HepG2 (cell line): Measurements from ENCODE around the gene NUBP2. TPM values are rescaled to one million over a fixed set of nuclear protein-coding genes. Genes with fewer than 3 reads are reported as not detected.

Experiments
- CHCHD3 ChIP-seq: sonication (generic); formaldehyde crosslinking; IDR thresholded peaks from 2 replicates; pipeline ENCODE4 v1.8.0; 2022; ENCODE audit warnings: mild to moderate bottlenecking, missing genetic modification reagents, moderate library complexity
- GZF1 ChIP-seq: sonication (generic); formaldehyde crosslinking; IDR thresholded peaks from 2 replicates; pipeline ENCODE4 v1.5.1; 2020; ENCODE audit warnings: mild to moderate bottlenecking, missing genetic modification reagents
- HOXA5 ChIP-seq: sonication (generic); formaldehyde crosslinking; IDR thresholded peaks from 2 replicates; pipeline ENCODE4 v1.4.0; 2020; ENCODE audit warnings: missing genetic modification reagents
- JARID2 ChIP-seq: sonication (generic); formaldehyde crosslinking; IDR thresholded peaks from 2 replicates; pipeline ENCODE4 v1.8.1; 2023; ENCODE audit warnings: missing genetic modification reagents, inconsistent platforms; ENCODE audit not compliant: insufficient replicate concordance
- MAF1 ChIP-seq: sonication (generic); formaldehyde crosslinking; IDR thresholded peaks from 2 replicates; pipeline ENCODE4 v1.5.0; 2020; ENCODE audit warnings: missing genetic modification reagents, borderline replicate concordance
- MXI1 ChIP-seq: IDR thresholded peaks from 3 replicates; pipeline ENCODE4 v1.6.1; 2012; ENCODE audit warnings: low read depth, low read length, inconsistent platforms, borderline replicate concordance
- NFRKB ChIP-seq: fragments of 450-650 bp; IDR thresholded peaks from 2 replicates; pipeline ENCODE4 v1.6.1; 2017
- RXRB ChIP-seq: IDR thresholded peaks from 2 replicates; pipeline ENCODE4 v1.6.1; 2016; ENCODE audit warnings: borderline replicate concordance, missing genetic modification reagents, missing compliant biosample characterization
- SOX6 ChIP-seq, 2 experiments: fragments of 450-650 bp in 1 of 2; sonication (generic) in 1 of 2; formaldehyde crosslinking in 1 of 2; IDR thresholded peaks; 2 replicates each; pipeline versions ENCODE4 v1.4.0 to v1.6.1; 2017 to 2020; ENCODE audit warnings: antibody characterized with exemption in 1 of 2, mild to moderate bottlenecking in 1 of 2, missing genetic modification reagents in 1 of 2
- ZNF431 ChIP-seq: sonication (generic); formaldehyde crosslinking; IDR thresholded peaks from 2 replicates; pipeline ENCODE4 v1.9.0; 2022; ENCODE audit warnings: missing genetic modification reagents, low read depth, mild to moderate bottlenecking, borderline replicate concordance
- ZNF567 ChIP-seq: sonication (generic); formaldehyde crosslinking; IDR thresholded peaks from 2 replicates; pipeline ENCODE4 v1.8.1; 2023; ENCODE audit warnings: mild to moderate bottlenecking, missing genetic modification reagents, borderline replicate concordance
- ZNF720 ChIP-seq: sonication (generic); formaldehyde crosslinking; IDR thresholded peaks from 2 replicates; pipeline ENCODE4 v1.4.0; 2020; ENCODE audit warnings: missing genetic modification reagents
- polyA plus RNA-seq, 8 experiments: library from polyadenylated mRNA; depleted of rRNA in 3 of 8; stranded (reverse) in 7 of 8; unstranded in 1 of 8; fragments of >200 nt; fragmentation: Illumina TruSeq in 4 of 8; extraction: Trizol in 4 of 8; gene quantifications; 2 replicates each; pipeline versions ENCODE4 v1.2.1 to v1.2.3, GENCODE V29; 2011 to 2016; ENCODE audit warnings: low read depth in 4 of 8, missing spikeins in 1 of 8, mixed read lengths in 1 of 8; ENCODE audit not compliant: insufficient read depth in 1 of 8
- total RNA-seq, 5 experiments: library from RNA; depleted of rRNA; stranded (reverse); fragments of >200 nt; fragmentation: Illumina TruSeq; extraction: Trizol; gene quantifications; 2 replicates each; pipeline ENCODE4 v1.2.3, GENCODE V29; 2016; ENCODE audit warnings: low read depth in 1 of 5
- TF ChIP-seq, protein P1 (sequence below), 2 experiments: sonication (generic) in 1 of 2; formaldehyde crosslinking in 1 of 2; IDR thresholded peaks; 2 replicates each; pipeline versions ENCODE4 v1.6.1 to v1.9.0; 2014 to 2022; ENCODE audit warnings: antibody characterized with exemption in 1 of 2, borderline replicate concordance in 1 of 2, inconsistent platforms in 1 of 2, low read depth in 1 of 2, missing genetic modification reagents in 1 of 2
- TF ChIP-seq, protein P2 (sequence below): sonication (generic); formaldehyde crosslinking; IDR thresholded peaks from 2 replicates; pipeline ENCODE4 v1.5.0; 2020; ENCODE audit warnings: missing genetic modification reagents, mild to moderate bottlenecking, borderline replicate concordance
- TF ChIP-seq, protein P3 (sequence below): sonication (generic); formaldehyde crosslinking; IDR thresholded peaks from 2 replicates; pipeline ENCODE4 v1.9.0; 2021; ENCODE audit warnings: mild to moderate bottlenecking, missing genetic modification reagents

The NUBP2 gene
- total and polyA plus RNA-seq, 2 of the 13 experiments (the other 11 are each of a cell fraction or from before 2014, with no cell fraction given): 25.7 to 61.5 TPM

DNA sequence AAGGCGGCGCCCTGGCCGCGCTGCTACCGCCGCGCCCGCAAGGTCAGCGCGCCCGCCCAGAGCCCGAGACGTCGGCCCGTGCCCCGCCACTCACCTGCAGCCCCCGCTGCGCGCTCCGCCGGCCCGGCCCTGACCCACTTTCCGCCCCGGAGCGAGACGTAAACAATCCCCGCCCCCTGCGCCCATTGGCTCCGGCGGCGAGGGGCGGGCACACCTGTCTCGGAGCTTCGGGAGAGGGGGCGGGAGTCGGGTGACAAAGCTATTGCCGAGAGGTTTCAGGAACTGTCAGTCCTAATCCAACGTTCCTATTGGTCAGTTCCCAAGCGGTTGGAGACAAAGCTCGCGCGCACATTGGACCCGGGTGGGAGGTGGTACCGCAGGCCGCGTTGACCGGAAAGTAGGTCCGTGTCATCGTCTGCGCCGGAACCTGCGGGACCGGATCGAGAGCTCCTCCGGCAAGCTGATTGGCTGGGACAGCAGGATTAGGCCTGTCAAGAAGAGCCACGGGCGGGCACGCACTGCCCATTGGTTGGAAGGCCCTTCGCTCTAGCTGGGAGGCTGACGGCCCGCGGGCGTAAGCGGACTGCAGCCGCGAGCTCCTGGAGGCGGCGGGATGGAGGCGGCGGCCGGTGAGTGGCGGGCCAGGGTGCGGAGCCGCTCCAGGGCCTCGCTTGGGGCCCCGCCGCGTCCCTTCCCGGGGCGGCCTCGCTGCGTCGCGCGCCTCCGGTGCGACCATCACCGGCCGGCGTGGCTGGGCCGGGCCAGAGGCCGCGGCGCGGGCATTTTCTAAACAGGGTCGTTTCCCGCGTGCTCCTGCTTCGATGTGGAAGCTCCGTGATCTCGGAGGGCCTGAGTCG is at the start of gene NUBP2, which contains the start of gene SPSB3 (continued):
- TF ChIP-seq, protein P1, sequence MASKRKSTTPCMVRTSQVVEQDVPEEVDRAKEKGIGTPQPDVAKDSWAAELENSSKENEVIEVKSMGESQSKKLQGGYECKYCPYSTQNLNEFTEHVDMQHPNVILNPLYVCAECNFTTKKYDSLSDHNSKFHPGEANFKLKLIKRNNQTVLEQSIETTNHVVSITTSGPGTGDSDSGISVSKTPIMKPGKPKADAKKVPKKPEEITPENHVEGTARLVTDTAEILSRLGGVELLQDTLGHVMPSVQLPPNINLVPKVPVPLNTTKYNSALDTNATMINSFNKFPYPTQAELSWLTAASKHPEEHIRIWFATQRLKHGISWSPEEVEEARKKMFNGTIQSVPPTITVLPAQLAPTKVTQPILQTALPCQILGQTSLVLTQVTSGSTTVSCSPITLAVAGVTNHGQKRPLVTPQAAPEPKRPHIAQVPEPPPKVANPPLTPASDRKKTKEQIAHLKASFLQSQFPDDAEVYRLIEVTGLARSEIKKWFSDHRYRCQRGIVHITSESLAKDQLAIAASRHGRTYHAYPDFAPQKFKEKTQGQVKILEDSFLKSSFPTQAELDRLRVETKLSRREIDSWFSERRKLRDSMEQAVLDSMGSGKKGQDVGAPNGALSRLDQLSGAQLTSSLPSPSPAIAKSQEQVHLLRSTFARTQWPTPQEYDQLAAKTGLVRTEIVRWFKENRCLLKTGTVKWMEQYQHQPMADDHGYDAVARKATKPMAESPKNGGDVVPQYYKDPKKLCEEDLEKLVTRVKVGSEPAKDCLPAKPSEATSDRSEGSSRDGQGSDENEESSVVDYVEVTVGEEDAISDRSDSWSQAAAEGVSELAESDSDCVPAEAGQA (IDR thresholded peaks at IDR 0.05; ENCODE audit: low read depth): peak; percentile 89
- TF ChIP-seq, protein P1 (CRISPR knock-in tag; IDR thresholded peaks at IDR 0.05; ENCODE audit: borderline replicate concordance): no peak
- TF ChIP-seq, protein P2, sequence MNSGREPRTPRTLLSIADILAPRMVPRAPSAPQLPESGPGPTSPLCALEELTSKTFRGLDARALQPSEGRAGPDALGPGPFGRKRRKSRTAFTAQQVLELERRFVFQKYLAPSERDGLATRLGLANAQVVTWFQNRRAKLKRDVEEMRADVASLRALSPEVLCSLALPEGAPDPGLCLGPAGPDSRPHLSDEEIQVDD (CRISPR knock-in tag): peak; percentile 37; the same call in 1 of the 2 replicates
- no peak; the same call in 1 of the 2 replicates for TF ChIP-seq HOXA5 (CRISPR knock-in tag)
- TF ChIP-seq, protein P3, sequence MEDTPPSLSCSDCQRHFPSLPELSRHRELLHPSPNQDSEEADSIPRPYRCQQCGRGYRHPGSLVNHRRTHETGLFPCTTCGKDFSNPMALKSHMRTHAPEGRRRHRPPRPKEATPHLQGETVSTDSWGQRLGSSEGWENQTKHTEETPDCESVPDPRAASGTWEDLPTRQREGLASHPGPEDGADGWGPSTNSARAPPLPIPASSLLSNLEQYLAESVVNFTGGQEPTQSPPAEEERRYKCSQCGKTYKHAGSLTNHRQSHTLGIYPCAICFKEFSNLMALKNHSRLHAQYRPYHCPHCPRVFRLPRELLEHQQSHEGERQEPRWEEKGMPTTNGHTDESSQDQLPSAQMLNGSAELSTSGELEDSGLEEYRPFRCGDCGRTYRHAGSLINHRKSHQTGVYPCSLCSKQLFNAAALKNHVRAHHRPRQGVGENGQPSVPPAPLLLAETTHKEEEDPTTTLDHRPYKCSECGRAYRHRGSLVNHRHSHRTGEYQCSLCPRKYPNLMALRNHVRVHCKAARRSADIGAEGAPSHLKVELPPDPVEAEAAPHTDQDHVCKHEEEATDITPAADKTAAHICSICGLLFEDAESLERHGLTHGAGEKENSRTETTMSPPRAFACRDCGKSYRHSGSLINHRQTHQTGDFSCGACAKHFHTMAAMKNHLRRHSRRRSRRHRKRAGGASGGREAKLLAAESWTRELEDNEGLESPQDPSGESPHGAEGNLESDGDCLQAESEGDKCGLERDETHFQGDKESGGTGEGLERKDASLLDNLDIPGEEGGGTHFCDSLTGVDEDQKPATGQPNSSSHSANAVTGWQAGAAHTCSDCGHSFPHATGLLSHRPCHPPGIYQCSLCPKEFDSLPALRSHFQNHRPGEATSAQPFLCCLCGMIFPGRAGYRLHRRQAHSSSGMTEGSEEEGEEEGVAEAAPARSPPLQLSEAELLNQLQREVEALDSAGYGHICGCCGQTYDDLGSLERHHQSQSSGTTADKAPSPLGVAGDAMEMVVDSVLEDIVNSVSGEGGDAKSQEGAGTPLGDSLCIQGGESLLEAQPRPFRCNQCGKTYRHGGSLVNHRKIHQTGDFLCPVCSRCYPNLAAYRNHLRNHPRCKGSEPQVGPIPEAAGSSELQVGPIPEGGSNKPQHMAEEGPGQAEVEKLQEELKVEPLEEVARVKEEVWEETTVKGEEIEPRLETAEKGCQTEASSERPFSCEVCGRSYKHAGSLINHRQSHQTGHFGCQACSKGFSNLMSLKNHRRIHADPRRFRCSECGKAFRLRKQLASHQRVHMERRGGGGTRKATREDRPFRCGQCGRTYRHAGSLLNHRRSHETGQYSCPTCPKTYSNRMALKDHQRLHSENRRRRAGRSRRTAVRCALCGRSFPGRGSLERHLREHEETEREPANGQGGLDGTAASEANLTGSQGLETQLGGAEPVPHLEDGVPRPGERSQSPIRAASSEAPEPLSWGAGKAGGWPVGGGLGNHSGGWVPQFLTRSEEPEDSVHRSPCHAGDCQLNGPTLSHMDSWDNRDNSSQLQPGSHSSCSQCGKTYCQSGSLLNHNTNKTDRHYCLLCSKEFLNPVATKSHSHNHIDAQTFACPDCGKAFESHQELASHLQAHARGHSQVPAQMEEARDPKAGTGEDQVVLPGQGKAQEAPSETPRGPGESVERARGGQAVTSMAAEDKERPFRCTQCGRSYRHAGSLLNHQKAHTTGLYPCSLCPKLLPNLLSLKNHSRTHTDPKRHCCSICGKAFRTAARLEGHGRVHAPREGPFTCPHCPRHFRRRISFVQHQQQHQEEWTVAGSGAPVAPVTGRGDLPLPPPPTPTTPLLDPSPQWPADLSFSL: no peak
- 0 out of 2 replicates have a peak, but pooled peaks have one; percentile 75 for TF ChIP-seq ZNF567 (CRISPR knock-in tag)
- no peak for TF ChIP-seq NFRKB
- TF ChIP-seq ZNF431 (CRISPR knock-in tag): no peak
- TF ChIP-seq ZNF720 (CRISPR knock-in tag): no peak
- no peak for TF ChIP-seq GZF1 (CRISPR knock-in tag)
- TF ChIP-seq JARID2 (CRISPR knock-in tag): no peak
- TF ChIP-seq MAF1 (CRISPR knock-in tag): no peak
- no peak for TF ChIP-seq SOX6 (IDR thresholded peaks at IDR 0.05)
- no peak for TF ChIP-seq SOX6 (CRISPR knock-in tag; IDR thresholded peaks at IDR 0.05)
- peak; percentile 35 for TF ChIP-seq RXRB
- no peak for TF ChIP-seq CHCHD3 (CRISPR knock-in tag)
- TF ChIP-seq MXI1: peak; percentile 44; the same call in 2 of the 3 replicates
